Dermis lymphatic vessel endothelial cell (primary cell): ENCODE data around the gene SYTL2. TPM values are rescaled to one million over a fixed set of nuclear protein-coding genes. Genes with fewer than 3 reads are reported as not detected.

Experiments
- total RNA-seq: library from RNA; depleted of rRNA; stranded (reverse); fragments of >200 nt; gene quantifications from 2 replicates; pipeline ENCODE4 v1.2.1, GENCODE V29; 2014

The SYTL2 gene
- total RNA-seq: 0.26 and 0.33 TPM in 2 replicates

GRCh38 chr11:85810871-85811611, at the start of gene SYTL2:
TSS of gene SYTL2 (minus strand) at chr11:85811141. CDS start at chr11:85757725, 53,416 bp downstream.

GRCh38 chr11:85855341-85855656, 44.4 kb upstream of the SYTL2 start, which contains the start of gene CCDC83:
TSS of gene CCDC83 (plus strand) at chr11:85855383. CDS start at chr11:85865124, 9,741 bp downstream.

GRCh38 chr11:85685820-85686459, 125.0 kb downstream of the SYTL2 start, which contains the start of gene CCDC89:
TSS of gene CCDC89 (minus strand) at chr11:85686195. CDS start at chr11:85686130, 65 bp downstream.

GRCh38 chr11:85664615-85665481, 146.1 kb downstream of the SYTL2 start, which contains the start of gene CREBZF:
TSS of gene CREBZF (minus strand) at chr11:85665129. CDS start at chr11:85664875, 254 bp downstream.

DNA sequence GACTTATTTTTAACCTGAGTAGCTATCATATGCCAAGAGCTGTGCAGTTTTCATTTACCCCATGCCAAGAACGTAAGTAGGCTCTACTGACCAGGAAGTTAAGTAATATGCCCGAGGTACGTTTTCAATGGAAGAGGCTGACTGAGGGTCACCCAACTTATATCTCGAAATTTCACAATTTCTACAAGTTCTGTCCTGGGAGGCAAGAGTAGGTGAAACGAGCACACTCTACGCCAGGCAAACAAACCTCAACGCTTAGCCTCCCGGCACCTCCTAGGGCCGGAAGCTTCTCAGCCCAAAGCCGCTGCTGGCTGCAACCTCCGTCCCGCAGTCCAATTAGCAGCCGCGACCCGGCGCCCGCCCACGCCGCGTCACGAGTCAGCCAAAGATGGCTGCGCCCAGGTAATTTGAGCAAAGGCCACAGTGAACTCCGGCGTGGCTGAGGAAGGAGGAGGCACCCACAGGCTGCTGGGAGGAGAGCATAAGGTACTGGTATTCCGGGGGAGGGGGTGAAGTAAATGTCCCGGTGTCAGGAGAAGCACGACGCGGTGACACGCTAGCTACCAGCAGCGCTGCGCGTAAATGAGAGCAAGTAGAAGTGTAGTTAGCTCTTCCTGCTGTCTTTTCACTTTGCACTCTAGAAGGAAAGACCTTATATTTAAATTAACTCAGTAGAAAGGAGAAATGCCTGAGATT, 163.2 kb downstream of the SYTL2 start, which contains the start of gene TMEM126A:
Gene TMEM126A (plus strand): TSS at position 364 of the 696 bp plus-strand sequence. CDS start 2,289 bp downstream, outside the sequence.

Other genes starting within 250 kb of the SYTL2 start
- gene DLG2, start 183.8 kb downstream of the SYTL2 start, total RNA-seq: 0.11 and 0.52 TPM in 2 replicates
- gene TMEM126B, start 182.5 kb downstream of the SYTL2 start, total RNA-seq: 50.6 and 55.3 TPM in 2 replicates
- 28.8 and 37.2 TPM in 2 replicates for gene TMEM126A, start 163.2 kb downstream of the SYTL2 start, total RNA-seq
- 24.7 and 31.4 TPM in 2 replicates for gene CREBZF, start 146.0 kb downstream of the SYTL2 start, total RNA-seq
- not detected in 2 replicates for gene CCDC89, start 124.9 kb downstream of the SYTL2 start, total RNA-seq
- not detected in 2 replicates for gene CCDC83, start 44.2 kb upstream of the SYTL2 start, total RNA-seq